H1 (cell line): ENCODE data around the gene KLF7.

Experiments
- CBX8 ChIP-seq: fragments of 300-800, 300-1000 bp; sonication (generic); IDR thresholded peaks from 2 replicates; pipeline ENCODE4 v1.7.1; 2016; ENCODE audit warnings: low read depth, low read length, borderline replicate concordance
- CHD2 ChIP-seq: IDR thresholded peaks from 2 replicates; pipeline ENCODE4 v1.6.1; 2012; ENCODE audit warnings: low read length, improper control_type of control experiment
- CREB1 ChIP-seq: IDR thresholded peaks from 2 replicates; pipeline ENCODE4 v1.6.1; 2012; ENCODE audit warnings: inconsistent platforms
- CTCF ChIP-seq, 3 experiments: IDR thresholded peaks; 1 replicate in 2 of 3; 2 replicates in 1 of 3; pipeline versions ENCODE4 v1.5.1 to v1.6.1; 2011; ENCODE audit warnings: low read length in 3 of 3, mild to moderate bottlenecking in 3 of 3, inconsistent platforms in 2 of 3, low read depth in 1 of 3, moderate library complexity in 1 of 3; ENCODE audit not compliant: insufficient read depth in 1 of 3; ENCODE audit errors: control extremely low read depth in 1 of 3
- EGR1 ChIP-seq: IDR thresholded peaks from 2 replicates; pipeline ENCODE4 v1.6.1; 2011; ENCODE audit warnings: low read depth, low read length, borderline replicate concordance
- EP300 ChIP-seq, 2 experiments: IDR thresholded peaks; 1 replicate in 1 of 2; 2 replicates in 1 of 2; pipeline ENCODE4 v1.6.1; 2011 to 2012; ENCODE audit warnings: low read depth in 2 of 2, low read length in 2 of 2, mild to moderate bottlenecking in 2 of 2, borderline replicate concordance in 1 of 2, inconsistent platforms in 1 of 2, moderate library complexity in 1 of 2
- EZH2 ChIP-seq: fragments of 200-600 bp; sonication (generic); IDR thresholded peaks from 2 replicates; pipeline ENCODE4 v1.7.1; 2012; ENCODE audit warnings: low read depth, mild to moderate bottlenecking, moderate library complexity, low read length, inconsistent platforms; ENCODE audit not compliant: severe bottlenecking
- KDM1A ChIP-seq: fragments of 200-600, 300-600 bp; sonication (generic); IDR thresholded peaks from 2 replicates; pipeline ENCODE4 v1.7.1; 2016; ENCODE audit warnings: mild to moderate bottlenecking, low read length, borderline replicate concordance
- POLR2A ChIP-seq, 2 experiments: IDR thresholded peaks; 1 replicate in 1 of 2; 2 replicates in 1 of 2; pipeline ENCODE4 v1.6.1; 2011; ENCODE audit warnings: low read depth in 2 of 2, low read length in 2 of 2, mild to moderate bottlenecking in 2 of 2; ENCODE audit errors: control extremely low read depth in 1 of 2
- SRF ChIP-seq: IDR thresholded peaks from 2 replicates; pipeline ENCODE4 v1.6.1; 2011; ENCODE audit warnings: mild to moderate bottlenecking, low read depth, low read length, moderate library complexity
- TCF12 ChIP-seq: IDR thresholded peaks from 2 replicates; pipeline ENCODE4 v1.6.1; 2011; ENCODE audit warnings: low read depth, mild to moderate bottlenecking, low read length
- YY1 ChIP-seq: IDR thresholded peaks from 2 replicates; pipeline ENCODE4 v1.6.1; 2011; ENCODE audit warnings: low read depth, mild to moderate bottlenecking, low read length
- TF ChIP-seq, protein P1 (sequence below): IDR thresholded peaks from 2 replicates; pipeline ENCODE4 v1.6.1; 2012; ENCODE audit warnings: inconsistent platforms
- TF ChIP-seq, protein P2 (sequence below): IDR thresholded peaks from 2 replicates; pipeline ENCODE4 v1.6.1; 2011; ENCODE audit warnings: low read length, improper control_type of control experiment

GRCh38 chr2:207129821-207130220 is 35.9 kb downstream of the KLF7 start:
- TF ChIP-seq, protein P1, sequence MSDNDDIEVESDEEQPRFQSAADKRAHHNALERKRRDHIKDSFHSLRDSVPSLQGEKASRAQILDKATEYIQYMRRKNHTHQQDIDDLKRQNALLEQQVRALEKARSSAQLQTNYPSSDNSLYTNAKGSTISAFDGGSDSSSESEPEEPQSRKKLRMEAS = no peak
- TF ChIP-seq POLR2A (IDR thresholded peaks at IDR 0.05; ENCODE audit: control extremely low read depth in 1 of 2, low read depth in 2 of 2, low read length in 2 of 2) (no peak), YY1 (no peak), EP300 (IDR thresholded peaks at IDR 0.05; ENCODE audit: borderline replicate concordance in 1 of 2, low read depth in 2 of 2, low read length in 2 of 2) (no peak), CREB1 (no peak), CHD2 (no peak), EZH2 (no peak), CTCF (IDR thresholded peaks at IDR 0.05; ENCODE audit: control extremely low read depth in 1 of 3, insufficient read depth in 1 of 3, low read depth in 1 of 3, low read length in 3 of 3) (no peak), CBX8 (no peak), SRF (no peak), EGR1 (no peak), TCF12 (no peak), KDM1A (no peak)
- TF ChIP-seq, protein P2, sequence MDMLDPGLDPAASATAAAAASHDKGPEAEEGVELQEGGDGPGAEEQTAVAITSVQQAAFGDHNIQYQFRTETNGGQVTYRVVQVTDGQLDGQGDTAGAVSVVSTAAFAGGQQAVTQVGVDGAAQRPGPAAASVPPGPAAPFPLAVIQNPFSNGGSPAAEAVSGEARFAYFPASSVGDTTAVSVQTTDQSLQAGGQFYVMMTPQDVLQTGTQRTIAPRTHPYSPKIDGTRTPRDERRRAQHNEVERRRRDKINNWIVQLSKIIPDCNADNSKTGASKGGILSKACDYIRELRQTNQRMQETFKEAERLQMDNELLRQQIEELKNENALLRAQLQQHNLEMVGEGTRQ = no peak
